ENCODE results near the gene PRRG2. TPM values are rescaled to one million over a fixed set of nuclear protein-coding genes. Genes with fewer than 3 reads are reported as not detected.

The PRRG2 gene
- total and polyA plus RNA-seq, 2 of the 13 experiments (the other 11 are each of a cell fraction or from before 2014, with no cell fraction given): 0.66 to 0.82 TPM

GRCh38 chr19:49590071-49590970 lies 9.2 kb downstream of the PRRG2 start (continued):
- TF ChIP-seq, protein P1, sequence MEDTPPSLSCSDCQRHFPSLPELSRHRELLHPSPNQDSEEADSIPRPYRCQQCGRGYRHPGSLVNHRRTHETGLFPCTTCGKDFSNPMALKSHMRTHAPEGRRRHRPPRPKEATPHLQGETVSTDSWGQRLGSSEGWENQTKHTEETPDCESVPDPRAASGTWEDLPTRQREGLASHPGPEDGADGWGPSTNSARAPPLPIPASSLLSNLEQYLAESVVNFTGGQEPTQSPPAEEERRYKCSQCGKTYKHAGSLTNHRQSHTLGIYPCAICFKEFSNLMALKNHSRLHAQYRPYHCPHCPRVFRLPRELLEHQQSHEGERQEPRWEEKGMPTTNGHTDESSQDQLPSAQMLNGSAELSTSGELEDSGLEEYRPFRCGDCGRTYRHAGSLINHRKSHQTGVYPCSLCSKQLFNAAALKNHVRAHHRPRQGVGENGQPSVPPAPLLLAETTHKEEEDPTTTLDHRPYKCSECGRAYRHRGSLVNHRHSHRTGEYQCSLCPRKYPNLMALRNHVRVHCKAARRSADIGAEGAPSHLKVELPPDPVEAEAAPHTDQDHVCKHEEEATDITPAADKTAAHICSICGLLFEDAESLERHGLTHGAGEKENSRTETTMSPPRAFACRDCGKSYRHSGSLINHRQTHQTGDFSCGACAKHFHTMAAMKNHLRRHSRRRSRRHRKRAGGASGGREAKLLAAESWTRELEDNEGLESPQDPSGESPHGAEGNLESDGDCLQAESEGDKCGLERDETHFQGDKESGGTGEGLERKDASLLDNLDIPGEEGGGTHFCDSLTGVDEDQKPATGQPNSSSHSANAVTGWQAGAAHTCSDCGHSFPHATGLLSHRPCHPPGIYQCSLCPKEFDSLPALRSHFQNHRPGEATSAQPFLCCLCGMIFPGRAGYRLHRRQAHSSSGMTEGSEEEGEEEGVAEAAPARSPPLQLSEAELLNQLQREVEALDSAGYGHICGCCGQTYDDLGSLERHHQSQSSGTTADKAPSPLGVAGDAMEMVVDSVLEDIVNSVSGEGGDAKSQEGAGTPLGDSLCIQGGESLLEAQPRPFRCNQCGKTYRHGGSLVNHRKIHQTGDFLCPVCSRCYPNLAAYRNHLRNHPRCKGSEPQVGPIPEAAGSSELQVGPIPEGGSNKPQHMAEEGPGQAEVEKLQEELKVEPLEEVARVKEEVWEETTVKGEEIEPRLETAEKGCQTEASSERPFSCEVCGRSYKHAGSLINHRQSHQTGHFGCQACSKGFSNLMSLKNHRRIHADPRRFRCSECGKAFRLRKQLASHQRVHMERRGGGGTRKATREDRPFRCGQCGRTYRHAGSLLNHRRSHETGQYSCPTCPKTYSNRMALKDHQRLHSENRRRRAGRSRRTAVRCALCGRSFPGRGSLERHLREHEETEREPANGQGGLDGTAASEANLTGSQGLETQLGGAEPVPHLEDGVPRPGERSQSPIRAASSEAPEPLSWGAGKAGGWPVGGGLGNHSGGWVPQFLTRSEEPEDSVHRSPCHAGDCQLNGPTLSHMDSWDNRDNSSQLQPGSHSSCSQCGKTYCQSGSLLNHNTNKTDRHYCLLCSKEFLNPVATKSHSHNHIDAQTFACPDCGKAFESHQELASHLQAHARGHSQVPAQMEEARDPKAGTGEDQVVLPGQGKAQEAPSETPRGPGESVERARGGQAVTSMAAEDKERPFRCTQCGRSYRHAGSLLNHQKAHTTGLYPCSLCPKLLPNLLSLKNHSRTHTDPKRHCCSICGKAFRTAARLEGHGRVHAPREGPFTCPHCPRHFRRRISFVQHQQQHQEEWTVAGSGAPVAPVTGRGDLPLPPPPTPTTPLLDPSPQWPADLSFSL (CRISPR knock-in tag; IDR thresholded peaks at IDR 0.05): peak; percentile 50; the same call in 1 of the 2 replicates
- TF ChIP-seq ZFP91 (CRISPR knock-in tag; IDR thresholded peaks at IDR 0.05; ENCODE audit: borderline replicate concordance) (peak; percentile 82), STAT5B (CRISPR knock-in tag; IDR thresholded peaks at IDR 0.05) (peak; percentile 76; the same call in 1 of the 2 replicates), DDIT3 (CRISPR knock-in tag; IDR thresholded peaks at IDR 0.05) (no peak), ZSCAN12 (CRISPR knock-in tag; IDR thresholded peaks at IDR 0.05) (0 out of 2 replicates have a peak, but pooled peaks have one; percentile 28), ZNF563 (CRISPR knock-in tag; IDR thresholded peaks at IDR 0.05) (peak; percentile 93), TCF12 (IDR thresholded peaks at IDR 0.05) (no peak), TCF12 (CRISPR knock-in tag; IDR thresholded peaks at IDR 0.05) (0 out of 2 replicates have a peak, but pooled peaks have one; percentile 20), ZNF724P (CRISPR knock-in tag; IDR thresholded peaks at IDR 0.05; ENCODE audit: borderline replicate concordance) (no peak)
- TF ChIP-seq, protein P2, sequence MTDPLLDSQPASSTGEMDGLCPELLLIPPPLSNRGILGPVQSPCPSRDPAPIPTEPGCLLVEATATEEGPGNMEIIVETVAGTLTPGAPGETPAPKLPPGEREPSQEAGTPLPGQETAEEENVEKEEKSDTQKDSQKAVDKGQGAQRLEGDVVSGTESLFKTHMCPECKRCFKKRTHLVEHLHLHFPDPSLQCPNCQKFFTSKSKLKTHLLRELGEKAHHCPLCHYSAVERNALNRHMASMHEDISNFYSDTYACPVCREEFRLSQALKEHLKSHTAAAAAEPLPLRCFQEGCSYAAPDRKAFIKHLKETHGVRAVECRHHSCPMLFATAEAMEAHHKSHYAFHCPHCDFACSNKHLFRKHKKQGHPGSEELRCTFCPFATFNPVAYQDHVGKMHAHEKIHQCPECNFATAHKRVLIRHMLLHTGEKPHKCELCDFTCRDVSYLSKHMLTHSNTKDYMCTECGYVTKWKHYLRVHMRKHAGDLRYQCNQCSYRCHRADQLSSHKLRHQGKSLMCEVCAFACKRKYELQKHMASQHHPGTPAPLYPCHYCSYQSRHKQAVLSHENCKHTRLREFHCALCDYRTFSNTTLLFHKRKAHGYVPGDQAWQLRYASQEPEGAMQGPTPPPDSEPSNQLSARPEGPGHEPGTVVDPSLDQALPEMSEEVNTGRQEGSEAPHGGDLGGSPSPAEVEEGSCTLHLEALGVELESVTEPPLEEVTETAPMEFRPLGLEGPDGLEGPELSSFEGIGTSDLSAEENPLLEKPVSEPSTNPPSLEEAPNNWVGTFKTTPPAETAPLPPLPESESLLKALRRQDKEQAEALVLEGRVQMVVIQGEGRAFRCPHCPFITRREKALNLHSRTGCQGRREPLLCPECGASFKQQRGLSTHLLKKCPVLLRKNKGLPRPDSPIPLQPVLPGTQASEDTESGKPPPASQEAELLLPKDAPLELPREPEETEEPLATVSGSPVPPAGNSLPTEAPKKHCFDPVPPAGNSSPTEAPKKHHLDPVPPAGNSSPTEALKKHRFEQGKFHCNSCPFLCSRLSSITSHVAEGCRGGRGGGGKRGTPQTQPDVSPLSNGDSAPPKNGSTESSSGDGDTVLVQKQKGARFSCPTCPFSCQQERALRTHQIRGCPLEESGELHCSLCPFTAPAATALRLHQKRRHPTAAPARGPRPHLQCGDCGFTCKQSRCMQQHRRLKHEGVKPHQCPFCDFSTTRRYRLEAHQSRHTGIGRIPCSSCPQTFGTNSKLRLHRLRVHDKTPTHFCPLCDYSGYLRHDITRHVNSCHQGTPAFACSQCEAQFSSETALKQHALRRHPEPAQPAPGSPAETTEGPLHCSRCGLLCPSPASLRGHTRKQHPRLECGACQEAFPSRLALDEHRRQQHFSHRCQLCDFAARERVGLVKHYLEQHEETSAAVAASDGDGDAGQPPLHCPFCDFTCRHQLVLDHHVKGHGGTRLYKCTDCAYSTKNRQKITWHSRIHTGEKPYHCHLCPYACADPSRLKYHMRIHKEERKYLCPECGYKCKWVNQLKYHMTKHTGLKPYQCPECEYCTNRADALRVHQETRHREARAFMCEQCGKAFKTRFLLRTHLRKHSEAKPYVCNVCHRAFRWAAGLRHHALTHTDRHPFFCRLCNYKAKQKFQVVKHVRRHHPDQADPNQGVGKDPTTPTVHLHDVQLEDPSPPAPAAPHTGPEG (CRISPR knock-in tag; IDR thresholded peaks at IDR 0.05): 0 out of 2 replicates have a peak, but pooled peaks have one; percentile 37
- TF ChIP-seq, protein P3, sequence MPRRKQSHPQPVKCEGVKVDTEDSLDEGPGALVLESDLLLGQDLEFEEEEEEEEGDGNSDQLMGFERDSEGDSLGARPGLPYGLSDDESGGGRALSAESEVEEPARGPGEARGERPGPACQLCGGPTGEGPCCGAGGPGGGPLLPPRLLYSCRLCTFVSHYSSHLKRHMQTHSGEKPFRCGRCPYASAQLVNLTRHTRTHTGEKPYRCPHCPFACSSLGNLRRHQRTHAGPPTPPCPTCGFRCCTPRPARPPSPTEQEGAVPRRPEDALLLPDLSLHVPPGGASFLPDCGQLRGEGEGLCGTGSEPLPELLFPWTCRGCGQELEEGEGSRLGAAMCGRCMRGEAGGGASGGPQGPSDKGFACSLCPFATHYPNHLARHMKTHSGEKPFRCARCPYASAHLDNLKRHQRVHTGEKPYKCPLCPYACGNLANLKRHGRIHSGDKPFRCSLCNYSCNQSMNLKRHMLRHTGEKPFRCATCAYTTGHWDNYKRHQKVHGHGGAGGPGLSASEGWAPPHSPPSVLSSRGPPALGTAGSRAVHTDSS (CRISPR knock-in tag; conservative IDR thresholded peaks at IDR 0.05): no peak

Data from HepG2 (cell line).